NCI-H82 (cell line): ENCODE measurements around the gene ZNF24.
A peak's percentile ranks its signal among the peaks of the same experiment; 100 is the strongest.

Experiments
- DNase-seq: peaks from one replicate; lab custom pipeline; 2025; lab: John Stamatoyannopoulos, UW

ZNF24 gene

GRCh38 chr18:35296060-35296459, 48.2 kb downstream of the ZNF24 start:
- no peak for DNase-seq

DNA sequence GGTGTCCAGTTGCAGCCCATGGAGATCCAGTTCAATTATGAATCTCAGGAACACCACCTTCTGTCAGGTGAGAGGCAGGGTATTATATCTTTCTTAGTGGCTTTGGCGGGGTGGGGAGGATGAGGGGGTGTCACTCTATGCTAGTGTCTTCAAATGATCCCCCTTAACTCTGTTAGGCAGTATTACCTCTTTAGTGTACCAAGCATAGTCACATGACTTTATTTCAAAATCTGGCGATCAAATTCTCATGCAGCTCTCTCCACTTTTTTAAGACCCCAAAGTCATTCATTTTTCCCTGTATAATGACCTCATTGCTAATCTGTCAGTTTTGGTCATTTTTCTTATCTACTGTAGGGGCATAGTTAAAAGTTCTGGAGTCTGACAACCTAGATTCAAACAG, 53.1 kb downstream of the ZNF24 start:
- DNase-seq = no peak

GRCh38 chr18:35290094-35290735, 54.0 kb downstream of the ZNF24 start, which contains the start of gene ZSCAN30:
ZSCAN30 (minus strand) TSS chr18:35290229; CDS start chr18:35264352, 25,877 bp downstream.
- peak; percentile 95 for DNase-seq

DNA sequence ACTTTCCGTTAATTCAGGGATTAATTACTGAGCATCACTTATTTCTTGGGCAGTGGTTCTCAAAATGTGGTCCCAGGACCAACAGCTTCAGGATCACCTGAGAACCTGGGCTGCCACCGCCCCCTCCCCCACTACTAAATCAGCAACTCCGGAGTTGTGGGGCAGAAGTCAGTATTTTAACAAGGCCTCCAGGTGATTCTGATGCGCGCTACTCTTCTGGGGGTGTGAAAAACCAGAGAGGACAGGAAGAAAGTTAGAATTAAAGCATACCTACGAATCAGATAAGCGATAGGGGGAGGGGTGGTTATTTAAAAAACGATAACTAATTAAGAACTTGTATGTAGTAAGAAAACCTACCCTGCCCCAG, 54.5 kb downstream of the ZNF24 start:
- DNase-seq = no peak

GRCh38 chr18:35289293-35289692, 54.9 kb downstream of the ZNF24 start:
- peak; percentile 16 for DNase-seq

GRCh38 chr18:35284841-35285240, 59.4 kb downstream of the ZNF24 start:
- no peak for DNase-seq

- DNase-seq = no peak
Measured at GRCh38 chr18:35283923-35284794, 60.1 kb downstream of the ZNF24 start.

GRCh38 chr18:35282353-35282752, 61.9 kb downstream of the ZNF24 start:
- DNase-seq = no peak
